SHP77 (cell line): ENCODE measurements around the gene ABLIM2.

ENCODE experiments used
- DNase-seq, 2 experiments: peaks; one replicate each; lab custom pipeline; 2025; lab: John Stamatoyannopoulos, UW

Gene ABLIM2

DNA sequence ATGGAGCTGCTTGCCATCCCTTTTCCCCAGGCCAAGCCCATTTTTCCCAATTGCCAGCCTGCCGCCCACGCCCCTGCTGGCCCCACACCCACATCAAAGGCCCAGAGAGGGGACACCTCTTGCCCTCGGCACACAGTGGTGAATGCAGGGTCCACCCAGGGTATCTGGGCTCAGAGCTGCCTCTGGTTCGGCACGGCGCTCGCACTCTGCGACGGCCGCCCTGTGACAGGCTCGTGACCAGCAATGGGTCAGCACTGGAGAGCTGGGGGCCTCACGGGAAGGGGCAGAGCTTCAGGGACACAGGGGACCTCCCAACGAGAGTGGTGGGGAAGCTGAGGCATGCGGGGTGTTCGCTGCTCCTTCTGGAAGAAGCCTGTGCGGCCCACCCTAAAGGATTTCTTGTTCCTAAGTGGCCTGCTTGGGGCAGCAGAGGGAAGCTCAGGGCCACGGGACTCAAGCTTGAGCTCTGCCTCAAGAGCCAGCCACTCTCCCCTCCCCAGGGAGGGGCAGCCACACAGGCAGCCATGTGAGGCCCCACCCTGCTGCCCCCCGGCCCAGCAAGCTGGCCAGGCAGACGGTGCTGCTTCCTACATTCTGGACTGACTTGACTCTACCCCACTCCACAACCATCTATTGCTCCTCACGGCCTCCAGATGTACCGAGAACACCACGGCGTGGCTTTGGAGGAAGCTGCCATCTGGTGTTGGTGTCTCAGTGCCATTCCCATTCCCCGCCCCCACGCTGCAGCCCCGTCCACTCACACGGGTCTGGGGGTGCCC lies 73.7 kb downstream of the ABLIM2 start:
- DNase-seq = no peak

DNA sequence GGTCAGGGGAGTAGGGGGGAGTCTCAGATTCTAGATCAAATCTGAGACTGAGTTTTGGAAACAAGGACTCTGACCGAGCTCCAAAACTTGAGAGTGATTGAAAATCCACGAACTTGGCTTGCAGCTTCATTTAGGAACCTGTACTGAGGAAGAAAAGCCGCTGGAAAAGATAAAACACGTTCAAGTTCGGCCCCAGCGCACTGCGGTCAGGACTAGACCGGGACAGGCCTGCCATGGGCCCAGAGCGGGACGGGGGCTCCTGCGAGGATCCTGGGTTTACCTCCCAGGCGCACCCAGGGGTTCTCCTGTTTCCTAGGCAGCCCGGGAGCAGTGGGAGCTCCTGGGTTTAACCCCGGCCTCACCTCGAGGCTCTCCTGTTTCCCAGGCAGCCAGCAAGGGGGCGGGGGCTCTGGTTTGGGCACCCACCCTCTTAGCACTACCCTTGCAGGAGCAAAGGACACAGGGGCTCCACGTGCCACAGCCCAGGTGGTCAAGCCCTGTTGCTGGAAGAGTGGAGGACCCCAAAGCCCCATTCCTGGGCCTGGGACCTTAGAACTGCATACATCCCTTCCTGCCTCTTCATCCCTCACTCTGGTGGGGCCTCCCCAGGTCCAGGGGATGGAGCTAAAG lies 74.5 kb downstream of the ABLIM2 start:
- no peak for DNase-seq

DNA sequence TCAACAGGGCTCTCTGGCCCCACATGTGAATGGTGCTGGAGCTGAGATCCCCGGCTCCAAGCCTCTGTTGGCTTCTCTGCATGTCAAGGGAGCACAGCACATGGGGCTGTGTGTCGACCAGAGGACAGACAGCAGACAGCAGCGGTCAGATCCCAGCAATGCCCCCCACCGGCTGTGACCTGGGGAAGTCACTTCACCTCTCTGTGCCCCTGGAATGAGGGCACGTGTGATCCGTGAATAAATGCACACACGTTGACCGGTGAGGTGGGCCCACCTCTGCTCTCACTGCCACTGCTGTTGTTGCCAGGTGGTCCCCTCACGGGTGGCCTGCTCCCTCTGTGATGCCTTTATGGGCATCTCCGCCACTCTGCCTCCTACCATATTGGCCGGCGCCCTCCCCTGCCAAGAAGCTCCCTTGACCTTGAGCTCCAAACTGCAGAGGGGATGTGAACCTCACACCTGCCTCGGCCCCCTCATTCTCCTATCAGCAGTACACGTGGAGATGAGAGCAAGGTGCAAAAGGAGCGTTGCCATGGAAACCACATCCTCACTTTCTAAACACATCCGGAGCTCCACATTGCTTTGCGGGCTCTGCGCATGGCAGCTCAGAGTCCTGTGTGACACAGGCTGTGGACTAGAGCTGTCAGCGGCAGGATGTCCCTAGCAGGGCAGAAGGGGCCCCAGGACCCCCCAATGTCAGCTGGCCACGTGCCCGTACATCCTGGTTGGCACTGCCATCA lies 75.4 kb downstream of the ABLIM2 start:
- DNase-seq = no peak

DNA sequence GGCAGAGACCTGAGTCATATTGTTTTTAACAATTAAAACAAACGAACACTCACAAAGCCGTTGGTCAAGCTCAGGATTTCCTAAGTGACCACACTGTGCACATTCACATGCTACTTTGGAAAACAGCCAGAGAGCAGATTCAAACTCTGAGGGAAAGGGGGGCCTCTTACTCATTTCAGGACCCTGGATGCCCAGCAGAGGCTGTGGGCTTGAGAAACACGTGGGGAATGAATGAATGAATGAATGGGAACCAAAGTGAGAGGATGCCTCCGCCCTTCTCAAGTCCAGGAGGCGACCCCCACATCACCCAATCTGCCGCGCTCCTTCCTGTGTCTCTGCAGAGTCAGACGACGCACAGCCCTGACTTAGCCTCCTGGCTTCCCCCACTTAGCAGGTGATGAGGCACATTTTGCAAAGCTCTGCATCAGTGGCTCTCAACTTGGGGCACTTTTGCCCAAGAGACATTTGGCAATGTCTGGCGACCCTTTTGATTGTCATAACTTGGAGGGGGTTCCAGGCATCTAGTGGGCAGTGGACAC lies 76.0 kb downstream of the ABLIM2 start:
- DNase-seq = no peak

DNA sequence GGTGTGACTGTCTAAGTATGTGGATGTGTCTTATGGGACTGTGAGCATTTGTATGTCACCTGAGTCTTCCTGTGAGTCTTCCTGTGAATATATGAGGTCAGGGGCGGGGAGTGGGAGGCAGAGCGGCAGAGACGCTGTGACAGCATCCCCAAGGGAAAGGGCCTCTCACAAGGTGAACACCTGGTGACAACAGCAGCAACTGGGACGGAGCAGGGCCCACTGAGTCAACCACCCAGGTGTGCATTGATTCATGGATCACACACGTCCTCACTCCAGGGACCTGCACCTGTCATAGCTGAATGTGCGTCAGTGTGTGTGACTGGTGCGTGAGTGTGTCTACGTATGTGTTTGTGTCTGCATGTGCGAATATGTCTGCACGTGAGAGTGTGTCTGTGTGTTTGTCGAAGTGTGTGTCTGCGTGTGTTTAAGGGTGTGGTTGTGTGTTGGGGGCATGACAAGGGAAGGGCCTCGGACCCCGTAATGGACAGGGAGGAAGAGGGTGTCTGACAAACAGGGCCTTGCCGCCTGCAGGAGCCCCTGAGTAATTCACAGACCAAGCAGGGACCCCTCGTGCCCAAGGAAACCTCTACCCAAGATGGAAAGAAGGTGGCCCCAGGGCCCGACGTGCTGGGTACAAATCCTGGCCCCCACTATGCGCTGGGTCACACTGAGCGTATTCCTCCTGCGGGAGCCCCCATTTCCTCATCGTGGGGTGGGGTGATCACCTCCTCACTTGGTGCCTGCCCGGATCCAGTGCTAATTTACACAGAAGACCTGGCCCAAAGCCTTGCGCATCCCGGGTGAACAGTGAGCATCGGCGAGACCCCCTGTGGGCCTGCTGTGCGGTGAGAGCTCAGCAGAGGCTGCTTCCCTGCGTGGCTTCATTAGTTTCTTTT lies 76.7 kb downstream of the ABLIM2 start:
- no peak for DNase-seq

DNA sequence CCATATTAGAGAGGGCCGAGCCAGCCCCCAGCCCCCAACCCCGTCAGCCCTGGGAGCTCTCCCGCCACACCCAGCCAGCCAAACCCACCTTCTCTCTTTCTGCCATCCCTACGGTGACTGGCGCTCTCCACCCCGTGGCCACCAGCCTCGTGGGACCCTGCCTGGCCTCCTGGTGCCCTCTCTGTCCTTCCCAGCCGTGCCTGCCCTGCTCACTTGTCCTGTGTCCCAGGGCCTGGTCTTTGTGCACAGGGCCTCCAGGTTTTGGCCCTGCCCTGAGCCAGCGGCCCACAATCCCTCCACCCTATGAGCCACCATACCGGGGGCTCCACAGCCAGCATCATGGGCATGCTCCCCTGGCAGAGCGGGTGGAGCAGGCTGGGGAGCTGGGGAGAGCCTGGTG lies 77.4 kb downstream of the ABLIM2 start:
- no peak for DNase-seq

GRCh38 chr4:8080754-8081065 lies 77.9 kb downstream of the ABLIM2 start:
- DNase-seq = no peak

- no peak for DNase-seq
These were observed 78.5 kb downstream of the ABLIM2 start for GRCh38 chr4:8079916-8080753.

GRCh38 chr4:8079031-8079885 lies 79.4 kb downstream of the ABLIM2 start:
- DNase-seq = no peak

GRCh38 chr4:8078610-8079015 lies 80.0 kb downstream of the ABLIM2 start:
- no peak for DNase-seq

- no peak for DNase-seq
These were observed 80.5 kb downstream of the ABLIM2 start for GRCh38 chr4:8078109-8078494.

- DNase-seq = no peak
These were observed 81.2 kb downstream of the ABLIM2 start for GRCh38 chr4:8077181-8078108.

- DNase-seq = no peak
These were observed 82.6 kb downstream of the ABLIM2 start for GRCh38 chr4:8076023-8076422.

DNA sequence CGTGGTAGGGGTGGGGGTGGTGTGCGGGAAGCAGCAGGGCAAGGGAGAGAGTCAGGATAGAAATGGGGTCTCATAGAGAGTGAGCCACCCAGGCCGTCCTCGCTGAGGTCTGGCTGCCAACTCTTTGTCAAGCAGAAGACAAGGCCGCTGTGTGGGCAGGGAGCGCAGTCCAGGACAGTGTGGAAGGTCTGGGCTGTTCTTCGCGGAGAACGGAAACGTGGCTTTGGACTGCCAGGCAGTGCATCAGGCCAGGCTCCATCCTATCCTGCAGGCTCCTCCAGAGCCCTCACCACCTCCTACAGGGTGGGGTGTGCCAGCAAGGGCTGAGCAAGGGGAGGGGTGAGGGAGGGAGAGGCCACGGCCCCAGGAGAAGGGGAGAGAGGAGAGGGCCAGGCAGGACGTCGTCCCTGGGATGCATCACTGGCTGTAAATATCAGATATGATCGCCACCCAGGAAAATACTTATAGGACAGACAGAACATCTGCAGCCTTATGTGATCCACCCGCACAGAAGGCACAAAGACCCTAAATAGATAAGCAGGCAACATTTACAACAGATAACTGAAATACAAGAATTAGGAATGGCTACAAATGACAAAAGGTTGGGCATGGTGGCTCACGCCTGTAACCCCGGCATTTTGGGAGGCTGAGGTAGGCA lies 85.3 kb downstream of the ABLIM2 start:
- no peak for DNase-seq

GRCh38 chr4:8072235-8072968 lies 86.2 kb downstream of the ABLIM2 start:
- no peak for DNase-seq

DNA sequence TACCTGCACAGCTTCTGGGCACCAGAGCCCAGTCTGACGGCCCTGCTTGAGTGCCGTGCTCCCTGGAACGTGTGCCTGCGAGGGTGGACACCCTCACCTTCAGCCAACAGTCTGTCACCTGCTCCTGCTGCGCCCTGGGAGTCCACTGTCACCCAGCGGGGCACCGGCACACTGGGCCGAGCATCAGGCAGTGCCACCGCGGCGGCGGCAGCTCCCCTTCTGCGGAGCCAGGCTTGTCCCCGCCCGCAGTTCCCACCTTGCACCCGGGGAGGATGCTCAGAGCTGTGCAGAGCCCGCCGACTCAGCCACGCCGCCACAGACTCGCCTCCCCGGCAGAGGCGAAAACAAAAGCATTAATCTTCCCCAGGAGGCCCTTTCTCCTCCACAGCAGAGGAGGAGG lies 86.8 kb downstream of the ABLIM2 start:
- no peak for DNase-seq
